Activated CD4-positive, alpha-beta T cell treated with anti-CD3 and anti-CD28 coated beads for 48 hours (primary cell): ENCODE measurements around the gene BIRC3.

Experiments used
- DNase-seq: peaks from one replicate; pipeline ENCODE4 v3.0.0-alpha.2; 2020

The BIRC3 gene

DNA sequence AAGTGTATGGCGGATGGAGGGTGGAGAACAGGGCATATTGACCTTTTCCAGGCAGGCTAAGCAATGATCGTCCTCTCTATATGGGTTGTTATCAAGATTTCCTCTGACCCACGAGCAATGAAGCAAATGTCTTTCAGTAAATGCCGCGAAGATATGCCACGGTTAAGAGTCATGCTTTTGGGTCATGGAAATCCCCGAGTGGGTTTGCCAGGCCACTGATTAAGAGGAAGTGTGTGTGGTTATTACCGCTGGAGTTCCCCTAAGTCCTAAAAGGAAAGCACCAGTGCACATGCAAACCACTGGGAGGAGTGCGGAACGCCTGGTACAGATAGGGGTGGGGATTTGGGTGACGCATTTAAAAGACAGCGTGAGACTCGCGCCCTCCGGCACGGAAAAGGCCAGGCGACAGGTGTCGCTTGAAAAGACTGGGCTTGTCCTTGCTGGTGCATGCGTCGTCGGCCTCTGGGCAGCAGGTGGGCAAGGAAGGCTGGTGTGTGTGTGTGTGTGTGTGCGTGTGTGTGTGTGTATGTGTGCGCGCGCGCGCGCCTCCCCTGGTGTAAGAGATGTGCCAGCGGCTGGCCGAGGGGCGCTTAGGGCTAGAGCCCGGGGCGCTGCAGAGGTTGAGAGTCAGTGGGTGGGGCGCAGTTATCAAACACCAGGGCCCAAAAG lies at the start of gene BIRC3:
Gene BIRC3, plus strand, starts transcription at position 386 of the 669 bp plus-strand sequence. CDS start 7,026 bp downstream, outside the sequence.
- peak; percentile 92 for DNase-seq

DNA sequence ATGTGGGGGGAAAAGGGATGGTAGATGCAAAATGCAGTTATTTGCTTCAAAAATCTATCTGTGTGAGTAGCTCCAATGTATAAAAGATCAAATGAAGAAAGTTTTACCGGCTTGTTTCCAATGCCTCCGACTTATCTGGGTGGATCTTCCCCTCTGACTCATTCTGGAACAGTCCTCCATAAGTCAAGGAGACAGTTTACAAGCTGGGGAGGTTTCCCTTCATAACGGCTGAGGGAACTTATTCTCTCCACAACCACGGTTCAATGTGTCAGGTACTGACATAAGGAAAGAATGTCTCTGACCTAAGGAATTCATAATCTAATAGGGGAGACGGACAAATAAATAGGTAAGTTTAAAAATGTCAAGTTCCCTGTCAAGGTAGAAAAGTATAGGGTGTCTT lies 49.7 kb upstream of the BIRC3 start:
- no peak for DNase-seq

DNA sequence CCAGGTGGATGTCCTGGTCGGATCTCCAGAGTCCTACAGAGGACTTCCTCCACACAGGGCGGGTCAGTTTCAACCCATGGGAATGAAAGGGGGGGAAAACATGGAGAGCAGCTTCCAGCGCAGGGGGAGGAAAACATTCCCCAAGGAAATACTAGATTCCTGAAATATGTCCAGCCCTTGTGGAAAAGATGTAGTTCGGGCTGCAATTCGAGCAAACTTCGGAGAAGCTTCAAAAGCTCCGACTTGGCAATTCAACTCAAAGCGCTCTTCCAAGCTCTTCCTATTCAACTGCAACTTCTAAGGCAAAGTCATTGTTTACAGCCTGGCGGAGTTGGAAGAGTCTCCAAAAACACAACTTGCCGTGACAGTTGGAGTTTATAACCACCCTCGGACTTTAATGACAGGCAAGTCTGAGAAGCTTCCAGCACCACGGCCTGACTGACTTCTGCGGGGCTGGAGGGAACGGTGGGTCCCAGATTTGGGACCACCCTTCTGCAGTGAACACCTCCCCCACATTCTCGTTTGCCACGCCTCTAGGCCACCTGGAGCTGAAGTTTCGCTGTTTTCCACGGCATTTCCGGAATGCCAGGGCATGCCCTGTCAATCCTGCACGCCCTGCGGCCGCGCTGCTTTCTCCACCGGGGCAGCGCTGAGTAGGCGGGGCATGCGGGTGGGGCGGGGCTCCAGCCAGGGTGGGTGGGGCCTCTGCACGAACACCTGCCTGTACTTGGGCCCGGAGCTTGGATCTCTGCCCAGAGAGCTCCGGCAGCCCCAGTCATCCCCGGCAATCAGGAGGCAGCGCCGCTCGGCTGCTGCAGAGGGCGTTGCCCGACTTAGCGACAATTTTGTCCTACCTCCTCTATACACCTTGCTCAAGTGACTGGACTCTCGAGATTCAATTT lies 49.0 kb upstream of the BIRC3 start:
- peak; percentile 87 for DNase-seq

DNA sequence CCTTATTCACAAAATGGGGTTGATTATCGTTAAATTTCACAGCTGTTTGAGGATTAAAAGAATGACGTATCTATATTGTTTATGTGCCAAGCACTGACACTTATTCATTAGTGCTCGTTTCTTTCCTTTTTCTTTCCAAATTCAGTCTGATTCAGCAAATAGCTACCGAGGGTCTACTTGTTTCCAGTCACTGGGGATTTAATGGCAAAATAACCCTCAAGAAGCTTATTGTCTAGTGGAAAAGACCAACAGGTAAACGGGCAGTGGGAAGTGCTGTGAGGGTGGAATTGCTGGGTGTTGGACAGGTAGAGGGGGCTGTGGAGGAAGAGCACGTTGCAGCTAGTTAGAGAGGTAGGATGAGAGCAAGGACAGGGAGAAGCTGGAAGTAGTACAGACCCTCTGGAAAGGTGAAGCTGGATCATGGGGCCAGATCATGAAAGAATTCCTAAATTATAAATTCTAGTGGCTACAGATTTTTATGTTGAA lies 48.3 kb upstream of the BIRC3 start:
- no peak for DNase-seq

DNA sequence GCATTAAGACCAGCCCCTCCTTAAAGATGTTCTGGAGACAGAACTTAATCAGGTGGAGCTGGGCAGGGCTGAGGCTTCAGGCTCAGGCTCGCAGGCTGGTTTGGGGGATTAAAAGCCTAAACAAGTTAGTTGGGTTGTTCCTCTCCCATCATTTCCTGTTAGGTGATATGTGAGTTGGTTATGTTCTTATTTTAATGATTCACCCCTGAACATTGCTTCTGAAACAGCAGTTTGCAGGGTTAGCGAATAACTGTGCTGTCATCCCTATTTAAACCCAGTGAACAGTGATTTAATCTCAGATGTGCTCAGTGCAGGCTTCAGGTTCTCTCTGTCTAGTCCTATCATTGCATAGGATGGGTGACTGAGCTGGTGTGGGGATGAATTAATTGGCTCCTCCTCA lies 47.4 kb upstream of the BIRC3 start:
- DNase-seq = no peak

DNA sequence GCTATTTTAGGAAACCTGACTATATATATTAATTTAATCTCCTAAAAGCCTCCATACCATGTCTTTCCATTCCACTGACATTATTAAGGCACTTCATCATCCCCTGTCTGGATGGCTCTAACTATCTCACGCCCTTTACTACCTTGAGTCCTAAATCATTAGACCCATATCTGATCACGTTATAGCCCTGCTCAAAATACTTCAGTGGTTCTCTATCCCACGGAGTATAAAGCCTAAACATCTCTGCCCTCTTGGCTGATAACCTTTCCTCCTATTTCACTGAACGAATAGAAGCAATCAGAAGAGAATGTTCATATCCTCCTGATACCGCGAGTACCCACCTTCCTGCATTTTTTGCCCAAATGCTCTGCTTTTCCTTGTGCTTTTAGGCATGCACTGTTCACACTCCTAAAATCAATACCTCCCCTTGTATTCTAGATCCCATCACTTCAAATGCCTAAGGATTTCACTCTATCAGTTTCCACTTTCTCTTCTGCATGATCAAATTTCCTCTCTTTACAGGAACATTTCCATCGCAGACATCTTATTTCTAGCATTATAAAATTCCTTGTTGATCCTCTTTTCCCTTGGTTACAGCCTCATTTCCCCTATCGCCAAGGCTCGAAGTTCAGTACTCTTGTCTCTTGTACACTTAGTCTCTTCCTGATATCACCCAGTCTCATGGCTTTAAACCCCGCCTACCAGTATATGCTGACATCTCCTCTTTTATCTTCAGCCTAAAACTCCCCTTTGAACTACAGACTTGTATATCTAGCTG lies 45.0 kb upstream of the BIRC3 start:
- DNase-seq = no peak

DNA sequence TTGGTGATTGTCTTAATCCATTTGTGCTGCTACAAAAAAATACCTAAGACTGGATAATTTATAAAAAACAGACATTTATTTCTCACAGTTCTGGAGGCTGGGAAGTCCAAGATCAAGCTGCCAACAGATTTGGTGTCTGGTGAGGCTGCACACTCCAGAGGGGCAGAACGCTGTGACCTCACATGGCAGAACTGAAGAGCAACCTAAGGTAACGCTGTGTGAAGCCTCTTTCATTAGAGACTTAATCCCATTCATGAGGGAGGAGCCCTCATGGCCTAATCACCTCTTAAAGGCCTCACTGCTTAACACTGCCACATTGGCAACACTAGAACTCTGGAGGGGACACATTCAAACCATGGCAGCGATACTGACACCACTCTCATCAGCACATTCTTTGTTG lies 42.7 kb upstream of the BIRC3 start:
- DNase-seq = no peak

DNA sequence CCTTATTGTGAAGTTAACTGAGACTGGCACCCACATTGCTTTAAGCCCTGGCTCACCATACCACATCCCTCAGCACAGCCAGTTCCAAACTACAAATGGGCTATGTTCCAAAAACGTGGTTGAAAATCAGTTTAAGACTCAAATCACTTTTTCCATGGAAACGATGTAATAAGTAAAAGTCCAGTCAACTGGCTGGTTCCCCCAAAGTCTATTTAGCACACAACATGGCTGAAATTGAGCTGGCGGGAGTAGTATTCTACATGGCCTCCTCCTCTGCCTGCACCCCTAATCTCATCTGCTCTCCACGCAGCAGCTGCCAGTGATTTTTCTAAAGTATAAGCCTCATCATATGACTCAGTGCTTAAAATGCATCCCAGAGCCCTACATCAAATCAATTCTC lies 40.9 kb upstream of the BIRC3 start:
- DNase-seq = no peak

DNA sequence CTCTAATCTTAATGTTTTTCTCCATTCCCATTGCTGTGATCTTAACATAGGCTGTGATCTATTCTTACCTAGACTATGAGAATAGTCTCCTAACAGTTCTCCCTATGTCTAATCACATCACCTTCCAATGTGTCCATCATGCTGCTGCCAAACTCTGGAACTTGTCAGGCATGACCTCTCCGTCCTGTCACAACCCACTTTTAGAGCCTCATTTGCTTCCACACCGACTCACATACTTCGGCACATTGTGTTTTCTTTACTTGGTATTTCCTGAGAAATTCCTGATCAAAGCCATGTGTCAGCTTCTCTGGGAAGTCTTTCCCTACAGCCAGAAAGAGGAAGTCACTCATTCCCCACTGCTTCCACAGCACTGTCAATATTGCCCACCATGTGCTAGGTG lies 40.5 kb upstream of the BIRC3 start:
- DNase-seq = no peak

DNA sequence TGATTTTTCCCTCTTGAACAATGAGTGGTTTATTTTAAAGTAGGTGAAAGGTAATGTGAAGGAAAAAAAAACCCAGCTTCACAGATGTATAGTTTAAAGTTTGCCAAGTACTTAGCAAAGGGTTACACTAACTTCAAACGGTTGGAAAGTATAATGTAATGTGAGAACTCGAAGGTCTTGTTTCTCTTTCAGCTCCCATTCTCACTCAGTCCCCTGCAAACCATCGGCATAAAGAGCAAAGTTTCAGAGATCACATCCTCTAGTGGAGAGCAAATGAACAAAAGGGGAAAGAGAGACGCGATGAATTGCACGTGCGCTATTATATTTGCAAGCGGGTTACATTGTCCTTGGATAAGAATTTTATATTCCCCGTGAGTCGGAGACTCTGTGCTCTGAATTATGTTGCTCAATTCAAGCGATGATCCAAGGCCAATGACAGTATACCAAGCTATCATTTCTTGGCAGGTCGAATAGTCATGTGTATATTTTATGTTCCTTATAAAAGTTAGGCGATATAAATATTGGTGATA lies 37.6 kb upstream of the BIRC3 start:
- DNase-seq = peak; percentile 26

DNA sequence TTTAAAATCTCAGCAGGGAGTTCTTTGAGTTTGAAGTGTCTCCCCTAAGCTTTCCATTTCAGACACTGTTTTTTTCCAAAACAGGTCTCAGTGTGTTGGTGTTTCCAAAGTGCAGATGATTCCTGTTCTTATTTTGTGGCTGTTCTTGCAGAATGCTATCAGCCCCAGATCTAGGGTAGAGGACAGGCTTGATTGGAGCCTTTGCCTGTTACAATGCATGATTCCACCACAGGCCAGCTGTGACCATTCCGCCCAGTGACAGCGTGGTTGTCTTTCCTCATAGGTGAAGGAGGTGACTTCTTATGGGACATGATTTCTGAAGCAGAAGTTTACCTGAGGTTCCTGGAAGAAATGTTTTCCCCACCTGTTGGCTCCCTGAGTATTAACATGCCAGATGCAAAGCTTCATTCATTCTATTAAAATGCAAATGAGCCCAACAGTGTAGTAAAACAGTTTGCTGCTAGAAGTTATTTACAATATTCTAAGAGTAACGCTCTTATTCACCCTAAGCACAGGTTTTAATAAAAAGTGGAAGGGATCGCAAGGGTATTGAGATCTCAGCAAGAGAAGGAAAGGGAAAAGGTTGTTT lies 36.9 kb upstream of the BIRC3 start:
- DNase-seq = no peak

DNA sequence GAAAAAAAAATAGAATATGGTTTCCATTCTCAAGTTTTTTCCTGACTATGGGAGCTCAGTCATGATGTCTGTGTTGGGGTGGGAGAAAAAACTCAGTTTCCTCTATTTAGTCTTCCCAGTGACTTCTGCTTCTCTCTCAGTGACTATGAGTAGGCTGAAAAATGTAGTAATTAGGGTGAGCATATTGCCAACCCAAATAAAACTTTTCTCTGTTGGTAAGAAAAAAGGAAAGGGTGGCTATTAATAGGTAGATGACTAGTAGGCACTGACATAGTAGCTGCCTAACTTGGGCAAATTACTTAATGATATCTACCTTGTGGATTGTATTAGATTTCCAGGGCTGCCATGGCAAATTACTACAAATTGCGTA lies 34.2 kb upstream of the BIRC3 start:
- no peak for DNase-seq

DNA sequence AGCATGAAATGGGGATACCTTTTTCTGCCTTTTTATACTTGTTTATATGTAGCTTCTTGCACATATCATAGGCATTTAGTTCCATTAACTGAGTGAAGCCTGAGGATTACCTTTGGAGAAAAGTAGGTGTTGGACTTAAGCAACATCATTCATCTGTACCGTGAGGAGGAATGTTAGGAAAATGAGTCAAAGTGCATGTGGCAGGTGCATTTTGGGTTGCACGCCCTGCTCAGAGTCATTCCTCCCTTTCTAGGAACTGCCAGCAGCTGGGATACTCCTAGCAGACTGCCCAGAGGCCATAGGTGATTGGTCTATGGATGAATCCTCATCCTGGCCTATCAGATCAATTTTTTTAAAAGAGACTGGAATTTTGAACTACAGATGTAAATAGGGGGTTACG lies 33.3 kb upstream of the BIRC3 start:
- DNase-seq = no peak

DNA sequence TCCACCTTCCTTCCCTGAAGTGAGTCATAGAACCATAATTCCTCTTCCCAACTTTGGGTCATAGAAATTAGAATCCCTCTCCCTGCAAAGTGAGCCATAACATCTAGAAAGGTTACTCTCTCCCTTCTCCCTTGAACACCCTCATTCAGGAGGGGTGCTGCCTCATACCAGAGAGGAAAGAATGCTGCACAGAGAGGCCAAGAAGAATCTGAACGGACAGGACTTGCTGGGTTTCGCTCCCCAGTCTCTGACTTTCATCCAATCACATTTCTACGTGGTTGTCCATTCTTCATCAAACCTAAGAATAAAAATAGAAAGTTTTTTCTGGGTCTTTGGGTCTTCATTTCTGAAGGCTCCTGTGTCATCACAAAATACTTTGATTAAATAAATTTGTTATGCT lies 31.0 kb upstream of the BIRC3 start:
- DNase-seq = no peak

DNA sequence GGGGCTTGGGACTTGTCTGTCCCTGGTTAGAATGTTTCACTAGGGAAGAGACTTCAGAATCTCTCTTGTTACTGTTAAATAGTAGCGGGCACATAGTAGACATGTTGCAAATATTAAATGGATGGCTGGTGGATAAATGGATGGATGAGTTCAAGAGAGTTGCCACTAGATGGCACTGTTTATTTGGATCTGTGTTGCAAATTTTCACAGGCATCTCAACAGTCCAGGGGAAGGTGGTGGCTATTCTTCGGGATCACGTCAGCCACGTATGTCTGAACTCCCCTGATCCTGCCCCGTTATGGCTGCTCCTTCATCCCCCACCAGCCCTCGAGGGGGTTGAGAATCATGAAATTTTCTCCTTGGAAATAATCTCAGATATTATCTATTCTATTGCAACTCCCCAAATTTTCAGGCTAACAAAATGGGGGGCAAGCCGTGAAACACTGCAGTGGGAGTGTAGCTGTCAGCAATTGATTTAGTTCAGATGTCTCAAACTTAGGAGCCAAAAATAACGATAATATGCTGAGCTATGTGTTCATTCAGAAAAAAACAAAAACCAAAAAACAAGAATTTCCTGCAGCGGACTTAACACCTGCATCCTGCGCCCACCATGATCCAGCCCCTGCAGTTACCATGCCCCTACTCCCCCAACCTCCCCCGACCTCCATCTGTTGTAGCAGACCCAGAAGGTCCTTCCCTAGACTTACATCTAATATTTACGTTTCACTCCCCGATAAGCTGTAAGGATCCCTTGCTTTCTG lies 29.1 kb upstream of the BIRC3 start:
- peak; percentile 44 for DNase-seq

DNA sequence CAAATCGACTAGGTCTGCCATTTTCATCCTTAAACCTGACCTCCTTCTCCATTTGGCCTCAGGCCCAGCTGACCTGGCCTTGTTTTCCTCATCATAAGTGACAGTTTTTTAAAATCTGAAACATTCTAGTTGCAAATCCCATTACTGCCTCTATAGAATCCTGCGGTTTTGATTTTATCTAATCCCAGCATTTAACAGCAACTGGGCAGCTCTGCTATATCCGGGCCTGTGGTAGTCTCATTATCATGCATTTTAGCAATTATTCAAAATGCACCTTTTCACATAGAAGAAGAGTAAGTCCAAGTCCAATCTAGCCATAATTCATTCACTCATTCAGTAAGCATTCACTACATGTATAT lies 28.6 kb upstream of the BIRC3 start:
- DNase-seq = no peak

DNA sequence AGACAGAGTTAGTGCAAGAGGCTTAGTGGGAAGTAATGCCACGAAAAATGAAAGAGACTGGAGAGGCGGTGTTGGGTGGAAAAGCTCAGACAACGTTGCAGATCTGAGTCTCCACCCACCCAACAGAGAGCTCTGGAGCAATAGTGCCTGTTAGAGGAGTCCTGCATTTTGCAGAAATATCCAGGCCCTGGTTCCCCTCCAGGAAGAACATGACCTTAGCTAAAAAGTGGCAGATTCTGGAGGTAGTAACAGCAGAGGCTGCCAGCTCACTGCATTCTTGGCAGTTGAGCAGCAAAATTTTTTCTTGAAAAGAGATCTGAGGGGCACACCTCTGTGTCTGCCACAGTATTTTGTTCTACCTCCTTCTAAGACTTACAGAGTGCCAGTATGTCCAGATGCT lies 27.7 kb upstream of the BIRC3 start:
- no peak for DNase-seq

DNA sequence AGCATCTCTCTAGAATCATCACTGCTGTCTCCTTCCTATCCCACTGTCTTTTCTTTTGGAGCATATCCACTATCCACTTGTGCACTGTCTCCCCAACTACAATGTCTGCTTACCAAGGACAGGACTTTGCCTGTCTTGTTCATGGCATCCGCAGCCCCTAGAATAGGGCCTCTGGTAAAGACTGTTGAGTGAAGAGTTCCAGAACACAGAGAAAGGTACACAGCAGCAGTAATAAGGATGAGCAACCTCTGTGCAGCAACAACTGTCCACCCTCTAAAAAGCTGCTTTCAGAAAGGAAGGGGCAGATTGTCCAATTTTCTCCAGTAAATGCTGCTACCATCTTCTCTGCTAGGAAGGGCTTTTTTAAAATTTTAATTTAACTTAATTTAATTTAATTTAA lies 25.5 kb upstream of the BIRC3 start:
- DNase-seq = no peak

DNA sequence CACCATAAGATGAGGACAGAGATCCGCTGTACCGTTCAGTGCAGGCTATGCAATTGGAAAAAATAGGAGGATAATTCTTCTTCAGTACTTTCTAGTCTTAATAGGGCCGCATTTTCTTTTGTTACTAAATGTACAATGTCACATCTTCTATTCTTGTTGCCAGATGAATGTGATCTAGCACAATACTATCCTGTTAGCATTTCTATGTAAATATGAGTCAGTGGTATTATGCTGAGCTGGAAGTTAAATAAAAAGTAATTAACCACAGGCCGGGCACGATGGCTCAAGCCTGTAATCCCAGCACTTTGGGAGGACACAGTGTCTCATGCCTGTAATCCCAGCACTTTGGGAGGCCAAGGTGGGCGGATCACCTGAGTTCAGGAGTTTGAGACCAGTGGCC lies 24.4 kb upstream of the BIRC3 start:
- no peak for DNase-seq

DNA sequence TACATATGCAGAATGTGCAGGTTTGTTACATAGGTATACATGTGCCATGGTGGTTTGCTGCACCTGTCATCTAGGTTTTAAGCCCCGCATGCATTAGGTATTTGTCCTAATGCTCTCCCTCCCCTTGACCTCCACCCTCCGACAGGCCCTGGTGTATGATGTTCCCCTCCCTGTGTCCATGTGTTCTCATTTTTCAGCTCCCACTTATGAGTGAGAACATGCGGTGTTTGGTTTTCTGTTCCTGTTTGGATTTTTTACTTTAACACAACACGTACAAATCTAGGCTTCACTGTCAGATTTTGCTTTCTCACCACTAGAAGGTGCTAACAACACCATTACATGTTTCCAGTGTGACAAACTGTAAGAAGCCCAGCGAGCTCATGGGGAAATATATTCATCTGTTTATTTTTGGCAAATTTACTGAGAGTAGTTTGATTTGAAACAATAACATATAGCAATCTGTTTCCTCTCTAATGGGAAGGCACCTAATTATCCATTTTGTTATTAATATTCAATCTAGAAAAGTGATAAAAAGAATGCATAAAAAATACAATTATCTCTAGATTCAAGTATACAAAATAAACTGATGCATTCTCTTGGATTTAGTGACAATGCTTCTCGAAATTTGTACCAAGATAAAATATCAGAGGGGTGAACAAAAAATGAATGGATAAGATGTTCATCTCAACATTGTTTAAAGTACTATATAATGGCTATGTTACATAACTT lies 23.2 kb upstream of the BIRC3 start:
- no peak for DNase-seq

DNA sequence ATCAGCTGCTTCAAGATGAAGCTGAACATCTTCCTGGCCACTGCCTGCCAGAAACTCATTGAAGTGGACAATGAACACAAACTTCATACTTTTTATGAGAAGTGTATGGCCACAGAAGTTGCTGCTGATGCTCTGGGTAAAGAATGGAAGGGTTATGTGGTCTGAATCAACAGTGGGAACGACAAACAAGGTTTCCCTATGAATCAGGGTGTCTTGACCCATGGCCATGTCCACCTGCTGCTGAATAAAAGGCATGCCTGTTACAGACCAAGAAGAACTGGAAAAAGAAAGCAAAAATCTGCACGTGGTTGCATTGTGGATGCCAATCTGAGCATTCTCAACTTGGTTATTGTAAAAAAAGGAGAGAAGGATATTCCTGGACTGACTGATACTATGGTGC lies 22.2 kb upstream of the BIRC3 start:
- DNase-seq = no peak
